GM12878 (cell line): ENCODE data around the gene LRRC45.

Experiments
- CBFB ChIP-seq: IDR thresholded peaks from 2 replicates; pipeline ENCODE4 v1.6.1; 2016; ENCODE audit warnings: antibody characterized with exemption, low read depth
- ELK1 ChIP-seq: IDR thresholded peaks from 2 replicates; pipeline ENCODE4 v1.6.1; 2012; ENCODE audit warnings: low read depth, low read length, improper control_type of control experiment
- FOXK2 ChIP-seq: fragments of 450-650 bp; IDR thresholded peaks from 2 replicates; pipeline ENCODE4 v1.6.1; 2017; ENCODE audit warnings: mild to moderate bottlenecking, moderate library complexity
- FOXM1 ChIP-seq: IDR thresholded peaks from 2 replicates; pipeline ENCODE4 v1.6.1; 2012; ENCODE audit warnings: low read depth, mild to moderate bottlenecking, inconsistent platforms, low read length, moderate library complexity
- MAX ChIP-seq: IDR thresholded peaks from 2 replicates; pipeline ENCODE4 v1.6.1; 2012; ENCODE audit warnings: low read depth, low read length, improper control_type of control experiment
- MXI1 ChIP-seq: fragments of 150-350 bp; IDR thresholded peaks from 2 replicates; pipeline ENCODE4 v1.6.1; 2011; ENCODE audit warnings: low read depth, mild to moderate bottlenecking, inconsistent platforms, low read length, improper control_type of control experiment
- NR2C1 ChIP-seq: fragments of 450-650 bp; IDR thresholded peaks from 2 replicates; pipeline ENCODE4 v1.6.1; 2017; ENCODE audit warnings: antibody characterized with exemption, mild to moderate bottlenecking, moderate library complexity
- POLR2AphosphoS2 ChIP-seq: IDR thresholded peaks from 2 replicates; pipeline ENCODE4 v1.6.1; 2011; ENCODE audit warnings: low read depth, mild to moderate bottlenecking, low read length, improper control_type of control experiment, moderate library complexity
- SPI1 ChIP-seq: IDR thresholded peaks from 2 replicates; pipeline ENCODE4 v1.6.1; 2011; ENCODE audit warnings: low read depth, mild to moderate bottlenecking, low read length, moderate library complexity, borderline replicate concordance; ENCODE audit not compliant: insufficient read depth
- ZBTB33 ChIP-seq: fragments of 450-650 bp; IDR thresholded peaks from 2 replicates; pipeline ENCODE4 v1.6.1; 2017; ENCODE audit warnings: mild to moderate bottlenecking
- ZZZ3 ChIP-seq: IDR thresholded peaks from 2 replicates; pipeline ENCODE4 v1.6.1; 2011; ENCODE audit warnings: low read depth; ENCODE audit not compliant: control insufficient read depth, insufficient read length
- TF ChIP-seq, protein P1 (sequence below), 3 experiments: IDR thresholded peaks in 2 of 3; conservative IDR thresholded peaks in 1 of 3; 2 replicates each; pipeline ENCODE4 v1.5.1; 2011; ENCODE audit warnings: low read depth in 3 of 3, low read length in 3 of 3, mild to moderate bottlenecking in 3 of 3, control low read depth in 2 of 3, moderate library complexity in 2 of 3, inconsistent platforms in 1 of 3, mixed read lengths in 1 of 3; ENCODE audit not compliant: control insufficient read depth in 2 of 3, insufficient read depth in 1 of 3; ENCODE audit errors: extremely low read depth in 1 of 3
- TF ChIP-seq, protein P2 (sequence below): IDR thresholded peaks from 2 replicates; pipeline ENCODE4 v1.6.1; 2011; ENCODE audit warnings: low read depth, mild to moderate bottlenecking, low read length, moderate library complexity, borderline replicate concordance; ENCODE audit errors: extremely low read depth

GRCh38 chr17:82017612-82018151, 5.4 kb upstream of the LRRC45 start:
- TF ChIP-seq SPI1 (no peak), FOXK2 (no peak), MXI1 (no peak), ELK1 (no peak), POLR2AphosphoS2 (no peak), CBFB (no peak), NR2C1 (no peak), ZBTB33 (no peak), MAX (no peak), FOXM1 (no peak), ZZZ3 (no peak)
- TF ChIP-seq, protein P1, sequence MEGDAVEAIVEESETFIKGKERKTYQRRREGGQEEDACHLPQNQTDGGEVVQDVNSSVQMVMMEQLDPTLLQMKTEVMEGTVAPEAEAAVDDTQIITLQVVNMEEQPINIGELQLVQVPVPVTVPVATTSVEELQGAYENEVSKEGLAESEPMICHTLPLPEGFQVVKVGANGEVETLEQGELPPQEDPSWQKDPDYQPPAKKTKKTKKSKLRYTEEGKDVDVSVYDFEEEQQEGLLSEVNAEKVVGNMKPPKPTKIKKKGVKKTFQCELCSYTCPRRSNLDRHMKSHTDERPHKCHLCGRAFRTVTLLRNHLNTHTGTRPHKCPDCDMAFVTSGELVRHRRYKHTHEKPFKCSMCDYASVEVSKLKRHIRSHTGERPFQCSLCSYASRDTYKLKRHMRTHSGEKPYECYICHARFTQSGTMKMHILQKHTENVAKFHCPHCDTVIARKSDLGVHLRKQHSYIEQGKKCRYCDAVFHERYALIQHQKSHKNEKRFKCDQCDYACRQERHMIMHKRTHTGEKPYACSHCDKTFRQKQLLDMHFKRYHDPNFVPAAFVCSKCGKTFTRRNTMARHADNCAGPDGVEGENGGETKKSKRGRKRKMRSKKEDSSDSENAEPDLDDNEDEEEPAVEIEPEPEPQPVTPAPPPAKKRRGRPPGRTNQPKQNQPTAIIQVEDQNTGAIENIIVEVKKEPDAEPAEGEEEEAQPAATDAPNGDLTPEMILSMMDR (IDR thresholded peaks at IDR 0.05 in 2 of 3, conservative IDR thresholded peaks at IDR 0.05 in 1 of 3; ENCODE audit: control insufficient read depth in 2 of 3, extremely low read depth in 1 of 3, insufficient read depth in 1 of 3, low read depth in 3 of 3, low read length in 3 of 3), result no peak
- TF ChIP-seq, protein P2, sequence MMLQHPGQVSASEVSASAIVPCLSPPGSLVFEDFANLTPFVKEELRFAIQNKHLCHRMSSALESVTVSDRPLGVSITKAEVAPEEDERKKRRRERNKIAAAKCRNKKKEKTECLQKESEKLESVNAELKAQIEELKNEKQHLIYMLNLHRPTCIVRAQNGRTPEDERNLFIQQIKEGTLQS, result no peak
